CD4-positive, alpha-beta T cell (primary cell): ENCODE results near the gene RASA3. TPM values are rescaled to one million over a fixed set of nuclear protein-coding genes. Genes with fewer than 3 reads are reported as not detected.

Experiments
- ATAC-seq: fragments of 200-7000 bp; cut with Tn5 transposase; one replicate; pipeline ENCODE4 v1.10.0; 2022; ENCODE audit warnings: mild to moderate bottlenecking; ENCODE audit not compliant: poor library complexity
- CTCF ChIA-PET: fragments of 350-600 bp; sonication (Branson Sonifier 250); formaldehyde crosslinking; loops from one replicate; lab custom pipeline; 2021; ENCODE audit warnings: antibody characterized with exemption, inconsistent platforms; lab: Charles Lee
- POLR2A ChIA-PET: fragments of 350-600 bp; sonication (Branson Sonifier 250); formaldehyde crosslinking; loops from one replicate; lab custom pipeline; 2021; ENCODE audit warnings: antibody characterized with exemption, inconsistent platforms; lab: Charles Lee
- DNase-seq, 14 experiments: peaks; one replicate each; pipeline ENCODE4 v3.0.0-alpha.2; 2013 to 2020; ENCODE audit warnings: mixed read lengths in 2 of 14
- H3K27ac ChIP-seq, 2 donors: one replicate each; pipeline versions ENCODE4 v1.5.1 to v1.7.0; 2013; ENCODE audit warnings: low read length in 2 of 2, low read depth in 1 of 2, mild to moderate bottlenecking in 1 of 2
- H3K27me3 ChIP-seq, 2 experiments: 1 replicate in 1 of 2; 2 replicates in 1 of 2; pipeline versions ENCODE4 v1.6.1 to v1.7.0; 2013; ENCODE audit warnings: low read length in 2 of 2, control low read depth in 1 of 2, mild to moderate bottlenecking in 1 of 2, moderate library complexity in 1 of 2; ENCODE audit not compliant: insufficient read depth in 2 of 2, control insufficient read depth in 1 of 2
- H3K36me3 ChIP-seq: one replicate; pipeline ENCODE4 v1.6.1; 2013; ENCODE audit warnings: low read length, control low read depth; ENCODE audit not compliant: insufficient read depth
- H3K4me1 ChIP-seq: one replicate; pipeline ENCODE4 v1.6.1; 2013; ENCODE audit warnings: low read length, control low read depth; ENCODE audit not compliant: insufficient read depth
- H3K4me3 ChIP-seq: one replicate; pipeline ENCODE4 v1.5.1; 2013; ENCODE audit warnings: mild to moderate bottlenecking, low read length, moderate library complexity
- H3K9me3 ChIP-seq, 2 experiments: 1 replicate in 1 of 2; 2 replicates in 1 of 2; pipeline versions ENCODE4 v1.6.1 to v1.7.0; 2013; ENCODE audit warnings: low read length in 2 of 2, mild to moderate bottlenecking in 2 of 2, control low read depth in 1 of 2, moderate library complexity in 1 of 2; ENCODE audit not compliant: control insufficient read depth in 1 of 2, insufficient read depth in 1 of 2
- H3K27ac Mint-ChIP-seq: one replicate; pipeline ENCODE4 v1.8.0; 2020; ENCODE audit warnings: mixed read lengths
- H3K27me3 Mint-ChIP-seq: one replicate; pipeline ENCODE4 v1.8.0; 2021; ENCODE audit warnings: mixed read lengths
- H3K36me3 Mint-ChIP-seq: one replicate; pipeline ENCODE4 v1.8.0; 2021; ENCODE audit warnings: low read depth, mixed read lengths
- H3K4me1 Mint-ChIP-seq: one replicate; pipeline ENCODE4 v1.8.0; 2021; ENCODE audit warnings: low read depth, mixed read lengths
- H3K4me3 Mint-ChIP-seq: one replicate; pipeline ENCODE4 v1.8.0; 2020; ENCODE audit warnings: mild to moderate bottlenecking, mixed read lengths
- H3K9me3 Mint-ChIP-seq: one replicate; pipeline ENCODE4 v1.8.0; 2020; ENCODE audit warnings: mixed read lengths
- intact Hi-C, 2 experiments: fragments of 100-400 bp; cut with DNase I in 1 of 2; cut with micrococcal nuclease in 1 of 2; formaldehyde crosslinking; loops; one replicate each; pipeline versions ENCODE4 v1.15.1 to v1.9.0; 2023 to 2025; cut with DNase I, micrococcal nuclease
- total RNA-seq, 174 experiments: library from RNA in 2 of 174; stranded (reverse) in 2 of 174; gene quantifications; one replicate each; pipeline ENCODE4 v1.2.3 and lab custom pipeline; 2021 to 2026
- TF ChIP-seq, protein P1 (sequence below): fragments of 200-600 bp; IDR thresholded peaks from one replicate; pipeline ENCODE4 v1.8.0; 2022; ENCODE audit warnings: antibody characterized with exemption, mild to moderate bottlenecking

Gene RASA3
- total RNA-seq, 2 experiments from 2014 or later: 181 to 184 TPM

DNA sequence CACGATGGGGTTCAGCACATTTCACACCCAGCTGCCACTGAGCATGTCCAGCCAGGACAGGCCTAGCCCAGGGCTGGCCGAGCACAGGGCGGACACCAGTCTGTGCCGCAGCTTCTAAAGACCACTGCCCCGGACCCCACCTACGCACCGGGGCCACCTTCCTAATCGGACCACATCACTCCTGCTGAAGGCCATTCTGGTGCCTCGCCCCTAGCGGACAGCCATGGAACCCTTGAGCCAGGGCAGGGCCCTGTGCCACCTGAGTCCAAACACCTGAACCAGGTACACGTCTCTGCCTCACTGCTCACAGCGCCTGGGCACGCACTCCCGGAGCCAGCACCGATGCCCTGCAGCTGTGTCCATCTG, 150.1 kb downstream of the RASA3 start:
- no peak for DNase-seq
- Mint-ChIP-seq H3K4me1 (no peaks in the 10 kb centered on the region), H3K4me3 (no peak overlapping the region), H3K36me3 (peaks cover 61% of the 10 kb centered on the region), H3K9me3 (no peaks in the 10 kb centered on the region), H3K27ac (no peak overlapping the region), H3K27me3 (no peaks in the 10 kb centered on the region)
- Histone ChIP-seq H3K4me1 (no peaks in the 10 kb centered on the region), H3K27me3 (no peaks in the 10 kb centered on the region), H3K9me3 (peaks cover 0 to 5% of the 10 kb centered on the region in 2 experiments), H3K36me3 (peaks cover 57% of the 10 kb centered on the region), H3K27ac (no peak overlapping the region), H3K4me3 (no peak overlapping the region)
- no peak for ATAC-seq
- TF ChIP-seq, protein P1, sequence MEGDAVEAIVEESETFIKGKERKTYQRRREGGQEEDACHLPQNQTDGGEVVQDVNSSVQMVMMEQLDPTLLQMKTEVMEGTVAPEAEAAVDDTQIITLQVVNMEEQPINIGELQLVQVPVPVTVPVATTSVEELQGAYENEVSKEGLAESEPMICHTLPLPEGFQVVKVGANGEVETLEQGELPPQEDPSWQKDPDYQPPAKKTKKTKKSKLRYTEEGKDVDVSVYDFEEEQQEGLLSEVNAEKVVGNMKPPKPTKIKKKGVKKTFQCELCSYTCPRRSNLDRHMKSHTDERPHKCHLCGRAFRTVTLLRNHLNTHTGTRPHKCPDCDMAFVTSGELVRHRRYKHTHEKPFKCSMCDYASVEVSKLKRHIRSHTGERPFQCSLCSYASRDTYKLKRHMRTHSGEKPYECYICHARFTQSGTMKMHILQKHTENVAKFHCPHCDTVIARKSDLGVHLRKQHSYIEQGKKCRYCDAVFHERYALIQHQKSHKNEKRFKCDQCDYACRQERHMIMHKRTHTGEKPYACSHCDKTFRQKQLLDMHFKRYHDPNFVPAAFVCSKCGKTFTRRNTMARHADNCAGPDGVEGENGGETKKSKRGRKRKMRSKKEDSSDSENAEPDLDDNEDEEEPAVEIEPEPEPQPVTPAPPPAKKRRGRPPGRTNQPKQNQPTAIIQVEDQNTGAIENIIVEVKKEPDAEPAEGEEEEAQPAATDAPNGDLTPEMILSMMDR: no peak
- ChIA-PET CTCF (no interaction called here), POLR2A (no interaction called here)
- intact Hi-C loops: no loop called here

DNA sequence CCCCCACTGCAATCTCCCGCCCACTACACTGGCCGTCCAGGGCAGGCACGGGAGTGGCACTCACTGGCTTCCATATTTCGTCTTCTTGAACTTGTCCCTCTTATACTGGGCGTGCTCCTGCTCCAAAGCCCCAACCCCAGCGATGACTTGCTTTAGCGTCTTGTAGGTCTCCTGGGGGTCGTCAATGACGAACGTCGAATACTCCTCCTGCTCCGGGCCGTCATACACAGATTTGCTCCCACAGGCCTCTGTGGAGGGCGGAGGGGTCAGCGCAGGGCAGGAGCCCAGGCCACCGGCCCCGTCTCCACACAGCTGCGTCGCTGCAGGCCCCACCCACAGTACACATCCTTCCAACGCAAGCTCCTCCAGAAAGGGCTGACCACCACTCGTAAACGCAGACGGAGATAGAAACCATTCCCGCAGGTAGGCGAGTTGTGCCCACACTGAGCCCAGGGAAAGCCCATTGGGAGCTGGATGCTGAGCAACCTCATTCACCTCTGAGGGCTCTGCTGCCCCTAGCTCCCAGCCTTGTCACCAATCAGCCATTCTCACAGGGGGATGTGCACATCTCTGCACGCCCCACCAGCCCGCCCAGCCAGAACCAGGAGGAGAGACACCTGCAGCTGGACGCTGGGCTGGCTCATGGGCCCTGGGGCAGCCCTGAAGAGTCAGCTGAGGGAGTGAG, 150.7 kb downstream of the RASA3 start:
- no peaks in the 10 kb centered on the region for H3K4me1 Mint-ChIP-seq
- TF ChIP-seq, protein P1: no peak
- no peak overlapping the region for H3K27ac Mint-ChIP-seq
- no peaks in the 10 kb centered on the region for H3K27me3 ChIP-seq
- intact Hi-C loops: loop anchor here in 1 of 2 experiments (2.0 kb wide), 1 partner anchor 13 kb away; no protein-coding TSS in a partner anchor
- H3K4me3 Mint-ChIP-seq: no peak overlapping the region
- peaks cover 0 to 5% of the 10 kb centered on the region in 2 experiments for H3K9me3 ChIP-seq
- ChIA-PET POLR2A (no interaction called here), CTCF (no interaction called here)
- no peaks in the 10 kb centered on the region for H3K4me1 ChIP-seq
- DNase-seq (peak in 2 of 14 experiments; percentile 3 to 30), ATAC-seq (no peak)
- H3K36me3 ChIP-seq: peaks cover 63% of the 10 kb centered on the region
- no peak overlapping the region for H3K4me3 ChIP-seq
- peaks cover 66% of the 10 kb centered on the region for H3K36me3 Mint-ChIP-seq
- H3K9me3 Mint-ChIP-seq: no peaks in the 10 kb centered on the region
- H3K27ac ChIP-seq: no peak overlapping the region
- no peaks in the 10 kb centered on the region for H3K27me3 Mint-ChIP-seq

DNA sequence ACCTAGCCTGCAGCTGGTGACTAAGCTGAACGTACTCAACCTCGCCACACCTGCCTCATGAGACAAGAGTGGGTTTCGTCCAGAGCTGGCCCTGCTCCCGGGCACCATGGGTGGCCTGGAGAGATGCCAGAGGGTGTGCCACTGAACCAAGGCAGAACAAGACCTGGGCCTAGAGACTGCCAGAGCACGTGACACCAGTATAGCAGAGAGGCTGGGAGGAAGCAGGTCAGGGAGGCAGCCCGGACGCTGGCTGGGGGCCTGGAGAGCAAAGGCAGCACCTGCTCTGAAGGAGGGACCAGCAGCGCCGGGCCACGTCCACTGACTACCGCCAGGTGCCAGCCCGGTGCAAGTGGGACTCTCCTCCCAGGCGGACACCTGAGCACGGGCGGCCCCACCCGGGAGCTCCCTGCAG, 151.2 kb downstream of the RASA3 start:
- no peak overlapping the region for H3K4me3 Mint-ChIP-seq
- Histone ChIP-seq H3K36me3 (peaks cover 67% of the 10 kb centered on the region), H3K27ac (no peak overlapping the region), H3K9me3 (peaks cover 0 to 5% of the 10 kb centered on the region in 2 experiments), H3K4me1 (no peaks in the 10 kb centered on the region), H3K4me3 (no peak overlapping the region), H3K27me3 (no peaks in the 10 kb centered on the region)
- CTCF ChIA-PET: no interaction called here
- intact Hi-C loops: loop anchor here in 1 of 2 experiments (2.0 kb wide), 1 partner anchor 14 kb away; no protein-coding TSS in a partner anchor
- no peaks in the 10 kb centered on the region for H3K9me3 Mint-ChIP-seq
- H3K36me3 Mint-ChIP-seq: peaks cover 71% of the 10 kb centered on the region
- POLR2A ChIA-PET: no interaction called here
- TF ChIP-seq, protein P1: no peak
- ATAC-seq (no peak), DNase-seq (no peak)
- peak overlapping the region; percentile 42 for H3K27ac Mint-ChIP-seq
- H3K27me3 Mint-ChIP-seq: no peaks in the 10 kb centered on the region
- H3K4me1 Mint-ChIP-seq: no peaks in the 10 kb centered on the region
